DOHH2 (cell line): ENCODE results near the gene CHCHD6.

ENCODE experiments used
- H3F3A ChIP-seq: fragments of 200-600 bp; sonication (generic), shearing (Covaris generic); 2 replicates; pipeline ENCODE4 v1.6.0; 2016; ENCODE audit warnings: antibody characterized with exemption, mild to moderate bottlenecking; ENCODE audit not compliant: control insufficient read depth, insufficient read depth
- H3K27ac ChIP-seq: fragments of 200-600 bp; sonication (generic); 2 replicates; pipeline ENCODE4 v1.5.1; 2014; ENCODE audit warnings: low read depth, mild to moderate bottlenecking, low read length, moderate library complexity
- H3K27me3 ChIP-seq: fragments of 200-600 bp; sonication (generic); 2 replicates; pipeline ENCODE4 v1.6.1; 2014; ENCODE audit warnings: mild to moderate bottlenecking, low read length, mixed read lengths; ENCODE audit not compliant: control insufficient read depth
- H3K36me3 ChIP-seq: fragments of 200-600 bp; sonication (generic); 2 replicates; pipeline ENCODE4 v1.6.1; 2014; ENCODE audit warnings: mild to moderate bottlenecking, low read length, moderate library complexity, mixed read lengths; ENCODE audit not compliant: control insufficient read depth
- H3K4me1 ChIP-seq: fragments of 200-600 bp; sonication (generic); 2 replicates; pipeline ENCODE4 v1.6.1; 2014; ENCODE audit warnings: mild to moderate bottlenecking, low read length, mixed read lengths; ENCODE audit not compliant: control insufficient read depth
- H3K4me2 ChIP-seq: fragments of 200-600 bp; sonication (generic); 2 replicates; pipeline ENCODE4 v1.6.0; 2014; ENCODE audit warnings: mild to moderate bottlenecking, low read length, moderate library complexity
- H3K4me3 ChIP-seq: fragments of 200-600 bp; sonication (generic); 2 replicates; pipeline ENCODE4 v1.5.1; 2014; ENCODE audit warnings: mild to moderate bottlenecking, low read length, mixed read lengths
- H3K79me2 ChIP-seq: fragments of 200-600 bp; sonication (generic); 2 replicates; pipeline ENCODE4 v1.6.1; 2014; ENCODE audit warnings: mild to moderate bottlenecking, low read length, mixed read lengths; ENCODE audit not compliant: control insufficient read depth
- H3K9me2 ChIP-seq: fragments of 200-600 bp; sonication (generic); replicated peaks from 2 replicates; pipeline ENCODE4 v1.6.1; 2014; ENCODE audit warnings: mild to moderate bottlenecking, low read length, mixed read lengths; ENCODE audit not compliant: control insufficient read depth
- H3K9me3 ChIP-seq: fragments of 200-600 bp; sonication (generic); 2 replicates; pipeline ENCODE4 v1.6.1; 2014; ENCODE audit warnings: antibody characterized with exemption, low read length, mixed read lengths; ENCODE audit not compliant: control insufficient read depth, insufficient read depth
- H4K20me1 ChIP-seq: fragments of 200-600 bp; sonication (generic); 2 replicates; pipeline ENCODE4 v1.6.0; 2014; ENCODE audit warnings: low read depth, mild to moderate bottlenecking, antibody characterized with exemption, low read length, moderate library complexity; ENCODE audit not compliant: control insufficient read depth, insufficient read depth
- CTCF ChIP-seq: fragments of 200-600 bp; sonication (generic); IDR thresholded peaks from one replicate; pipeline ENCODE4 v1.5.1; 2014; ENCODE audit warnings: antibody characterized with exemption, mild to moderate bottlenecking, low read depth, low read length; ENCODE audit not compliant: poor library complexity, severe bottlenecking
- EZH2phosphoT487 ChIP-seq: fragments of 200-600 bp; sonication (generic); IDR thresholded peaks from 2 replicates; pipeline ENCODE4 v1.6.1; 2017; ENCODE audit warnings: borderline replicate concordance, mild to moderate bottlenecking, antibody characterized with exemption, low read length, moderate library complexity, mixed read lengths

The CHCHD6 gene

GRCh38 chr3:126768903-126769302 lies 64.9 kb downstream of the CHCHD6 start:
- no peak overlapping the region for H3K4me2 ChIP-seq
- no peaks in the 10 kb centered on the region for H3K36me3 ChIP-seq
- TF ChIP-seq EZH2phosphoT487: no peak
- TF ChIP-seq CTCF: no peak
- H3K79me2 ChIP-seq: no peaks in the 10 kb centered on the region
- no peaks in the 10 kb centered on the region for H3K4me1 ChIP-seq
- H3K9me3 ChIP-seq: no peaks in the 10 kb centered on the region
- no peaks in the 10 kb centered on the region for H3F3A ChIP-seq
- no peak overlapping the region for H3K27ac ChIP-seq
- H3K27me3 ChIP-seq: no peaks in the 10 kb centered on the region
- H4K20me1 ChIP-seq: no peaks in the 10 kb centered on the region
- H3K9me2 ChIP-seq: no peaks in the 10 kb centered on the region
- no peak overlapping the region for H3K4me3 ChIP-seq

GRCh38 chr3:126770096-126770495 lies 66.1 kb downstream of the CHCHD6 start:
- Histone ChIP-seq H3K9me3 (no peaks in the 10 kb centered on the region), H3K4me2 (no peak overlapping the region), H3K27me3 (no peaks in the 10 kb centered on the region), H3K36me3 (no peaks in the 10 kb centered on the region), H4K20me1 (no peaks in the 10 kb centered on the region), H3K4me3 (no peak overlapping the region), H3K4me1 (no peaks in the 10 kb centered on the region), H3K9me2 (no peaks in the 10 kb centered on the region), H3F3A (no peaks in the 10 kb centered on the region), H3K27ac (no peak overlapping the region), H3K79me2 (no peaks in the 10 kb centered on the region)
- TF ChIP-seq EZH2phosphoT487: no peak
- TF ChIP-seq CTCF: no peak

DNA sequence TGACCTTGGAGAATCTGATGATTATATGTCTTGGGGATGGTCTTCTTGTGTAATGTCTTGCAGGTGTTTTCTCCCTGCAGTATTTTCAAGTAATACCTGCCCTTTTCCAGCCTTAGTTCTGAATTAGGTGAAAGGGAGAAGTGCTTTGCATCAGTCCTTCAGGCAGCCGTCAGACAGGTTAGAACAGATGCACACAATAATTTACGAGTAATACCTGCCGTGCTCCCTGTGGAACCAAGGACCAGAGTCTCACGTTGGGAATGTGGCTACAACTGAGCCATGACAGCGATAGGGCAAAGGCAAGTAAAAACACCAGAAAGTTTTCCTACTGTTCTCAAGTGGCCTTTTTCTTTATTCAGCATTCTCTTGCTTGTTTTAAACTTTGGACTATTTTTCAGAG lies 69.1 kb downstream of the CHCHD6 start:
- Histone ChIP-seq H3K36me3 (no peaks in the 10 kb centered on the region), H3K4me2 (no peak overlapping the region), H4K20me1 (no peaks in the 10 kb centered on the region), H3F3A (no peaks in the 10 kb centered on the region), H3K4me3 (no peak overlapping the region), H3K4me1 (no peaks in the 10 kb centered on the region), H3K9me3 (no peaks in the 10 kb centered on the region), H3K27me3 (no peaks in the 10 kb centered on the region), H3K79me2 (no peaks in the 10 kb centered on the region), H3K27ac (no peak overlapping the region), H3K9me2 (no peaks in the 10 kb centered on the region)
- TF ChIP-seq CTCF: no peak

DNA sequence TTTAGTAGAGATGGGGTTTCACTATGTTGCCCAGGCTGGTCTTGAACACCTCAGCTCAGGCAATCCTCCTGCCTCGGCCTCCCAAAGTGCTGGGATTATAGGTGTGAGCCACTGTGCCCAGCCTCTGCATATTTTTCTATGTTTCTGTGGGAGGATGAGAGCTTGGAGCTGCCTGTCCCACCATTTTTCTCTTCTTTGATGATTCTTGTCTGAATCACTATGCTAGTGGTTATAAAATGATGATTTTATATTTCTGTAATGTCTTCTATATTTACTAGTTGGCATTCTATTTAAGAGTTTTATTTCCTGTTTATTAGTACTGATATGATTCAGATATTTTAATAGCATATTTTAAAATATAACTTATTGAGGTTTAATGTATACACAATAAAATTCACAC lies 69.7 kb downstream of the CHCHD6 start:
- no peaks in the 10 kb centered on the region for H3K27me3 ChIP-seq
- H3K9me2 ChIP-seq: no peaks in the 10 kb centered on the region
- no peaks in the 10 kb centered on the region for H3K79me2 ChIP-seq
- no peaks in the 10 kb centered on the region for H3K36me3 ChIP-seq
- no peaks in the 10 kb centered on the region for H3K9me3 ChIP-seq
- no peak overlapping the region for H3K4me3 ChIP-seq
- H4K20me1 ChIP-seq: no peaks in the 10 kb centered on the region
- no peaks in the 10 kb centered on the region for H3F3A ChIP-seq
- H3K4me2 ChIP-seq: no peak overlapping the region
- H3K27ac ChIP-seq: no peak overlapping the region
- TF ChIP-seq CTCF: no peak
- TF ChIP-seq EZH2phosphoT487: no peak
- no peaks in the 10 kb centered on the region for H3K4me1 ChIP-seq
